Activated CD4-positive, alpha-beta T cell treated with anti-CD3 and anti-CD28 coated beads for 1 hour (primary cell): ENCODE data around the gene PXDN.

Experiments
- DNase-seq: peaks from one replicate; pipeline ENCODE4 v3.0.0-alpha.2; 2020

The PXDN gene

DNA sequence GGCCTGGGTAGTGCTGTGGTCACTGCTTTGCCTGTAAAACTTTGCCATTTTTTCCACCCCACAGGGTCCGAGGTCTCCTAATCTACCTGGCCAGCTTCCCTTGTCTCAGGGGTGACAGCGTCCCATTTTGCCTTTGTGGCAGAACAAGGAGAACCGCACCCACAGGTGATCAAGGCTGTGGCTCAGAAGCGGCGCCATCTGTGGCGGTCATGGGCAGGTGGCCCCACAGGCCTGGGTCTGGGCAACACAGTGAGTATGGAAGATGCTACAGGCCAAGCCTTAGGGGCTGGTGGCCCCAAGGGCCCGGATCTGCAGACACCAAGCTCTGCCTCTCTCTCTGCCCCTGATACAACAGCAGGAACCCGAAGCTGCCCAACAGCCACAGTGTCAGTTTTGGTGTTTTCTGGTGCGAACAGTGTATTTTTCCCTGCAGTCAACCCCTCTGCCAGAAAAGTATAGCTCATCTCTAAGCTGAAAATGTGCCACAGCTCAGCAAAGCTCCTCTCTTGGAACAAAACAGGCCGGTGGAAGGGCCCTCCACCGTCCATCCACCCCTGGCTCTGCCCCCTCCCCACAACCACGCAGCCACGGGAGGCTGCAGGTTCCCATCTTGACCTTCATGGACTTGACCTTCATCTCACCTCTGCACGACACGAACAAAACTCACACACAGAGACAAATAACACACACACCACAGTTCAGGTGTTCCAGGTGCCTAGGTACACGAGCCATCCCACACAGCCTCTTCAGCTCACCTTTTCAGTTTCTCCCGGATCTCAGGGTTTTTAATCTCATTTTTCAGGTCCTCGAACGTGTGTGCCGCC lies 96.7 kb downstream of the PXDN start:
- DNase-seq = no peak

DNA sequence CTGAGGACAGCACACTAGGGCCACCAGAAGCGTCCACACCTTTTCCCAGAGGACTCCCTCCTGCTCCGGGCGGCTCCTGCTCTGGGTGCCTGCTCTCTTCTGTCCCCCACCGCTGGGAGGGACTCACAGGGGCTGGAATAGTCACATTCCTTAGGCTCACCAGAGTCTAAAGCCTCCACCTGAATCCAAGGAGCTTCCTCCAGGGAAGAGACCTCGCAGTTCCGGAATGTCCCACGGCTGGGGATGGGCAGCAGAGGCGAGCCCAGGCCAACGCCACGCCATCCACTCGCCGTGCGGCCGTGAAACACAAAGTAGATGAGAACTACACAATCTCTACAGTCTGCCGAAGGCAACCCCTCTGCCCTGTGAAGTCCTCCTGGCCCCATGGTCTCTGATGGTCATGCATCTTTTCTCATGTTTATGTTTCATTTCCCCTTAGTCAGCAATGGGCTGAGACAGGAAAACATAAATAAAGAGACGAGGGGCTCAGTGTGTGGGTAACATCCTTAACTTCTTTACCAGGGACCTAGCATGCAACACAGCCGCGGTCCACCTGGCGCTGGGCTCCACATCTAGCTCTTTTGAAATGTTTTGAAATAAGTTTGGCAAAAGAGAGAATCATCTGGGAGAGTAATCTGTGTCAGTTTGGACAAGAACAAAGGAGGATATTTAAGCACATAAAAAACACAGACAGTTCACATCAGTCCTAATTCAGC lies 98.4 kb downstream of the PXDN start:
- no peak for DNase-seq

DNA sequence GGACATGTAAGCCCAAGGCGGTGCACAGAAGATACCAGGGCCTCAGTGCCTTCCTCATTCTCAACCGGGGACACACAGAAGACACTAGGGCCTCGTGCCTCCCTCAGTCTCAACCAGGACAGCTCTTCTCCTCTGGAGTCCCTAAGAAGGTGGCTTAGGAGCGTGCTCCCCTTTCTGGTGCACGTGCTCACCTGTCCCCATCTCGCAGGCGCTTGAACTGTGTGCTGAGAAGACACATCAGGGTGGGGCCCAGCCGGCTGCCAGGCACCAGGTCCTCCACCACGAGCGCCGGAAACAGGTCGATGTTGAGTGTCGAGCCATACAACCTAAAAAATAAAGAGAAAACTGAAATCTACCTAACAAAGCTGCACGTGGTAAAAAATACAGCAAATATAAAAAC lies 99.9 kb downstream of the PXDN start:
- DNase-seq = no peak

DNA sequence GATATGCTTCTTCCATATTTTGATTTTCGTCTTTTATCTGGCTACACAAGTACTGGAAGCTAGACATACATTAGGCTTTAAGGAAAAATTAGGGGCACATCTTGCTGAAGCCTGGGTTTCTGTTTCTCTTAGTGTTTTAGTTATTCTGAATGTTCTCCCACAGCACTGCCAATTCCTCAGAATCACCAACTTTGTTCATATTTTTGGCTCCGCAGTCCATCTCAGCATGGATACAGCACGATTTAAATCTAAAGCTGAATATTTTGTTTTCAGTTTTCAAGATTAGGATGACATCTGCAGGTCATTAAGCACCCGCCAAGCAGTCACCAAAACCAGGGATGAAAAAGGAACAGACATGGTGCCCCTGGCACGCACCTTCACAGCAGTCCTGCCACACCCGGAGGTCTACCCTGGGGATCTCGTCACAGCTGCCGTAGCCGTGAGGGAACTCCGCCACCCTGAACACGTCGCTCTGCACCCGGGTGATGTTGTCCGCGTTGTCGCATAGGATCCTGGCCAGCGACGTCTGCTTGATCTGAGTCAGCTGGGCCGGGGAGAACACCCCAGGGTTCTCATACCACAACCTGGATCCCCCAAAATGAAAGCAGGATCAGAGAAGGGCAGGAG lies 101.2 kb downstream of the PXDN start:
- DNase-seq = no peak

DNA sequence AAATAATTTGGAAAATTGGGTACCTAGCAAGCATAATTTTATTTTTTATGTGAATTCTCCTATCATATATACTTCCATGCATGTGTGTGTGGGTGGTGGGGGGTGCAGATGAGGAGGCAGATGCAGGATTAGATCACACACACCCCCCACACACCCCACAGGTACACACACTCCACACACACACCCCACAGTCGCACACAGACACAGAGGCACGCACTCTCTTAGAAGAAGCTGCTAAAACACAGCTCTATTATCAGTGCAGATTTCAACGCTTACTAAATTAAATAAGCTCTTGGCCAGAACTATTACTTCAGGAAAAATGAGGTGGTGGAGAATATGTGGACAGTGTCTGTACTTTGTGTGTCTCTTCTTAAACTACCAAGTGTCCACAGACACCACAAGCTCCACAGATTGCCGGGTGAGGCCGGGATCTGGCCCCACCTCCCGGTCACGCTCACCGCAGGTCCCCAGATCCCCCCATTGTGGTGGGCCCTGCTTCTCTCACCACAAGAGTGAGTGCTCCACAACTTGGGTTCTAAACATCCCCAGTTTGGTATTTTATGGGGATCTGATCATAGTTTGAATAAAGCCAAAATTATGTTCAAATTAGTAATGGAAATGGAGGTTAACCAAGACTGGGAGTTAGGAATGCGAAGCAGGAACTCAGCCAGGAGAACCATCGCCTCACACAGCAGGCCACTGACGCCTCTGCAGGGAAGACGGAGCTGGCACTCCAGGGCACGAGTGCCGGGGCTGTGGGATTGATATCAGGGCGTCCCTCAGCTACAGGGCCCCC lies 102.1 kb downstream of the PXDN start:
- no peak for DNase-seq

DNA sequence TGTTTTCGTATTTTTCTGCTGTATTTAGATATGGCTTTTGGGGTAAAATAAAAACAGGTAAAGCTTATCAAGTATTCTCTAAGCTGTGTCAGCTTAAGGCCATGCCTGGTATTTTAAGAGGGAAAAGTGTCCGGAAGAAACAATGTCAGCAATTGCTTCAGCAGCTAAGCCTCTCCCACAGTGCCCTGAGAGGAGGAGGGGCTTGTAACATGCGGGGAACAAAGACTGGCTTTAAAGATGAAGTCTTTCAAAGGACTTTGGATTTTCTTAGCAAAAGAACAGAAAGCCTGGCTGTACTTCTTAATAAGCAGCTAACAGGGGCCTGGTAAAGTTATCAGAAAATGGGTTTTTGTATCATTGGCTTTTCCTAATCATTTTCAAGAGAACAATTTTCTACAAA lies 102.8 kb downstream of the PXDN start:
- DNase-seq = no peak

DNA sequence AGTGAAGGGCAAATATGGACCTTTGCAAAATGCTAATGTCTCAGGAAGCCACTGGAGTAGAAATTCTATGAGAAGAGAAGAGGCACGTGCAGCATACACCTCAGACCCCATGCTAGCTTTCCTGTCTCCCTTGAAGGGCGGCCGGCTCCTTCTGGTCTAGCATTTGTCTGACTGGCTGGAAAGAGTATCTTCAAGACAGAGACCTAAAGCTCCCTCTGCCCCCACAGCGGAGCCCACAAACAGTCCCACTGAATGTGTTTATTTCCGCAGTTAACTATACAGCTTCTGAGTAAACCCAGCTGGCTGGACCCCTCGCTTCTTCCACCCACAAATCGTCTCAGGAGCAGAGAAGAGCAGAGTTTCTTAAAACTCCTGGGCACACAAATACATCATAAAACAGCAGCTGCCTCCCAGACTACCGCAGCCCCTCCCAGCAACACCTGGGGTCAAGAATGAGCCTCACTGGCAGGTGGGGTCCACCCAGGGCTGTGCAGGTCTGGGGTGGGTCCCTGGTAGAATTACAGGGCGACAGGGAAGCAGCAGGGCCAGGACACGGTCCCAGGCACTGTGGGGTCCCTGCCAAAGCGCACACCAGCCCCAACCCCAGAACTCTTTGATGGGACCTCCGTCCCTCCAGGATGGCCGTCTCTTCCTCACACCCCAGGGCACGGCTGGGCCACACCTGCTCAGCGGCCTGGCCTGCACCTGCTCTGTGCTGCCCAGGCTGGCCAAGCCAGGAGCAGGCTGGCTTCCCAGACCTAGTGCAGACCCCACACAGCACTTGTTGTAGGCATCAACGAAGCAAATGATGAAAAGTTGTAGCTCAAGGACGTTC lies 103.8 kb downstream of the PXDN start:
- no peak for DNase-seq

DNA sequence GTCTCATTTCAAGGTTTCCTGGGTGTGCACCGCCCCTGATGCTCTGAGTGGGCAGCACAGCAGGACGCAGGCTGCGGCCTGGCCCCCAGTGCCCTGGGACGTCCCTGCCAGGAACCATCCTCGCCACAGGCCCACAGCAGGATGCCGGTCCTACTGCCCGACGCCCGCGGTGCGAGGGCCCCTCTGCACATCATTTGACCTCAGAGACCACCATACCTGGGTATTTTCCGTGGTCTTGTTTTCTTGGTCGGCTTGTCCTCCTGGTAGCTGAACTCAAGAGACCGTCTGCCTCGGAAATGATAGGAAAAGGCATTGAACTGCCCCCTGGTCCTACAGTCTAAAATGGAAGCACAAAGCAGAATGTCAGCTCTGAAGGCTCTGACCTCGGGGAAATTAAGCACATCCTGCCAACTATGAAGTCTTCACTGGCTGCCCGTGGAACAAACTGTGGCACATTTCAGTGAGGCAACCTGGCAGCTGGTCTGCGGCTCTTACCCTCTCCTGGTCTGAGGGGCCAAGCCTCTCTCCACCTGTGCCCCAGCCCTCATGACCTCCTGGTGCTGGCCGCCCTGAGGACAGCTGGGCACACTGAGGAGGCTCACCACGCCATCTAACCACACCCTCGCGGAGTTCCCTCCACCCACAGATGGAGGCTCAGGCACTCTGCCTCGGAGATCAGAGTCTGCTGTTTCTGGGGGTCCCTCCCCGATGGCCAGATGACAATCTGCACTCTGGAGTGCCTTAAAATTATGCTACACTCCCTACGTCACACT lies 105.0 kb downstream of the PXDN start:
- DNase-seq = no peak

DNA sequence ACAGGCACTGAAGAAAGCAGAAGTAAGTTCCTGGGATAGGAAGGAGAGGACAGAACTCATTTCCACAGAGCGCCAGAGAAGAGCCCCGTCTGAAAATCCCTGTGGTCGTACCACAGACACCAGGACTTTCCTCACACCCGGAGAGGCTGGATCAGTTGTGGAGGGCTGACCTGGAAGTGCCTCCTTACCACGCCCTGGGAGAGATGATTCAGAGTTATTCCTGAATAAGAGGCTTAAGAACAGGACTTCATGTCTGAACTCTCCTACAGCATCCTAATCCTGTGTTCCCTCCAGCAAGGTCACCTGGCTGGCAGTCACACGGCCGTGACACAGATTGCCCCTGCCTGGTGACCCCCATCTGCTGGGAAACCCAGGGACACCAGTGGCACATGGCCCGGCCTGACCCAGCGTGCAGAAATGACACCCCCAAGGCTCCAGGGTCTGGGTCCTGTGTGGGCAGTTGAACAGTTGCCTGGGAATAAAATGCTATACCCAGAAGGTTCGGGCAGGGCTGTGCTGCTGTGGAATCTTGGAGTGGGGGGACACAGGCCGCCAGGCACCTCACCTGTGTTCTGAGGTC lies 105.9 kb downstream of the PXDN start:
- no peak for DNase-seq

DNA sequence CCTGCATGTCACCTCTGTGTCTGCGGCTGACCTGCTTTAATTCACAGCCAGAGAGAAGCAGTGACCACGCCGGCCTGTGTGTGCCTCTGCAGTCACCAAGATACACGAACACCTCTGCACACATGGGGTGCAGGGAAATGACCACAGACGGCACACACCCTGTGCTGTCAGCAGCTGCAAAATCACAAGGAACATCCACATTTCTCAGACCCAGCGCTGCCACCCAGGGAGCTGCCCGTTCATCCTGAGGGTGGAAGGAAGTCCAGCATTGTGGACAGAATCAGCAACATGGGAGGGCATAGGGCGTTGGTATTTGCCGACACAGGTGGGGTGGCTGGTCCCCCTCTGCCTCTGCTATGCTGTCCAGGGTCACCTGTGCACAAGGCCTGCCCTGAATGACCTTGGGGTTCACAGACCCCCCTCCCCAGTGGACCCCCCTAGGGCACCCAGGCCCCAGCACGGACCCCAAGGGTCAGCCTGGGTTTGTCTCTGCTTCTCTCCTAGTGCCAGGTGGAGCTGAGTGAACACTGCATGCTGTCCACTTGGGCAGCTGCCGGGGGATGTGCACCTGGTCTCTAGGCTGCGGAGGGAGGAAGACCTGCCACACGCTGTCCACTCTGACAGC lies 107.4 kb downstream of the PXDN start:
- no peak for DNase-seq

DNA sequence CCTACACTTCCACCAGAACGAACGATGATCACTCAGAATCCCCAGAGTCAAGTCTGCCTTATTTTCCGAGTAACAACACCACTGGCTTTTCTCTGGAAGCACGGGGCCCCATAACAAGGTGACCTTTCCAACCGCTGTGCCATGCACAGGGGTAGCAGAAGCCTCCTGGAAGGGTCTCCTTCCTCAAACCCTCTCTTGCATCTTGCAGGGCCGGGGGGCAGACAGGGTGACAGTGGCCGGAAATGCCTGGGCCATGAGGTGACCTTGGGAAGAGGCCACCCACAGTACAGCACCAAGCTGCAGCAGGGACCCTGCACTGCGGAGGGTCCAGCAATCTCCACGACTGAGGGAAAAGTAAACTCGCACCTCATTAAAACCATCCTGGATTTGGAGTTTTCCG lies 108.5 kb downstream of the PXDN start:
- no peak for DNase-seq

DNA sequence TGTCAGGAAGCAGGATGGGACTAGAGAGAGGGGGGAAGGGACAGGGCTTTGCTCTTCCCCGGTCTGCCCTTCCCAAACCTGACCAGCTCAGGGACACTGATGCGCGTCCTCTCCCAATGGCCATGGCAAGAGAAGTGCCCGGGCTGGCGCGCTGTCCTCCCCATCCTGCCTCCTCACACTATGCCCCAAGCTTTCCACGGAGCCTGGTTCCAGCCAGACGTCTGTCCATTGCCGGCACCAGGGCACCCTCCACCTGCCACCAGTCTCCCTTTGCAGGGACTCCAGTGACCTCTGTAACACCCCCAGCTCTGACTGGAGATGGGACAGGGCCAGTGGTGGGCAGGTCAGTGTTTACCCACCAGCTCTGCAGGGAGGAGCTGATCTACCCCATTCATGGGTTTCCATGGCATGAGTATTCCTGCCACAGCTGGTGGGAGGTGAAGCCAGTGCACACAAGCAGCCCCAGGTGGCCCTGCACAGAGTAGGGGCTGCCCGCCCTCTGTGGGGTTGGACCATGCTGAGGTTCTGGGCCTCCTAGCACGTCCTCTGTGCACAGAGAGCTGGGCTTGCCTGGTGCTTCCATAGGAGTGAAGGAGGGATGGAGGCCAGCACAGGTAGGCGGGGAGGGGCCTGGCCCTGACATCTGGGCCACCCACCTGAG lies 109.5 kb downstream of the PXDN start:
- no peak for DNase-seq

DNA sequence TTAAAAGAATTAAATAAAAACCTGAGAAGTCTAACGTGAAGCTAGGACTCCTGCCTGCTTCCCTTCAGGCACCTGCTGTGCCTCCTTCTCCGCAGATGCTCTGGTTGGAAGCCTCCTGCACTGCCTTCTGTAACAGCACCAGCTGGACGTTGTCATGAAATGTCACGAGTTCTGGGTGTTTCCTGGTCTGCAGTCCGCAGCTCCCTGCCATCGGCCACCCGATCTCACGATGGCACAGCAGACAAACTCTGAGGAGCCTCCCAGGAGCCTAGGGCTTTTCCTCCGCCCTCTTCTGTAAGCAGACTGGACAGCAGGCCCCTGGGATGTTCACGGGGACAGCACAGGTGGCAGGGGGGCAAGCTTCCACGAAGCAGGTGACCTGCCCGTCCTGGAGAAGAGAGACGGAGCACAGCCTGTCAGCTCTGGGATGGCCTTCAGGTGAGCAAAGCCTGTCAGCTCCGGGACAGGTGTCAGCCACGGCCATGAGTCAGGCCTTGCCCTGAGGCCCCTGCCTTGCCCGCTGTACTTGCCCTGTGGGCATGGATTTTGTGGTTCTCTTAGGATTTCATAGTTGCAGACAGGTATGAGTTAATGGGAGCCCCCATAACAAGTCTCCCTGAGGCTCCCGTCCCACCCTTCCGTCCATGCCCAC lies 110.3 kb downstream of the PXDN start:
- no peak for DNase-seq

DNA sequence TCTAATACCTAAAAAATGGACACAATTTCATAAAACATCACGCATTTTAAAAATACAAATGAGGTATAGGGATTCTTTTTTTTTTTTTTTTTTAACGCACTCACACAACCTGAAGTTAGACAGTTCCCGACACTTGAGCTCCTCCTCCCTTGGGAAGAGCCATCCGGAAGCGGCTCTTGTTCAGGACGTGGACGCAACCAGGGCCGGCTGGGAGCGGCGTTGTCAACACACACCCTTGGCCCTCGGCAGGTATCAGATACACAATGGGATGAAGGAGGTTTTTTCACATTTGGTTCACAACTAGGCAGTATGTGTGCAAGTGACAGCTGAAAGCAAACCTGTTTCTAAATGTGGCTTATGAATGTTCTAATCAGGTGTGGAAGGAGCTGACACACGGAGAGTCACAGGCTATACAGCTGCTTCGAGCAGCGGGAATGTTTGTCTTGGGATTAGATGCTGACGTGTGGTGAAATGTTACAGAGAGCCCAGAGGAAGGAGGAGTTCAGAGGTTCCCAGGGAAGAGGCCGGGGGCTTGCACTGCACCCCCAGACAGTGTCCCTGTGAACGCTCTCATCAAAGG lies 111.1 kb downstream of the PXDN start:
- no peak for DNase-seq

DNA sequence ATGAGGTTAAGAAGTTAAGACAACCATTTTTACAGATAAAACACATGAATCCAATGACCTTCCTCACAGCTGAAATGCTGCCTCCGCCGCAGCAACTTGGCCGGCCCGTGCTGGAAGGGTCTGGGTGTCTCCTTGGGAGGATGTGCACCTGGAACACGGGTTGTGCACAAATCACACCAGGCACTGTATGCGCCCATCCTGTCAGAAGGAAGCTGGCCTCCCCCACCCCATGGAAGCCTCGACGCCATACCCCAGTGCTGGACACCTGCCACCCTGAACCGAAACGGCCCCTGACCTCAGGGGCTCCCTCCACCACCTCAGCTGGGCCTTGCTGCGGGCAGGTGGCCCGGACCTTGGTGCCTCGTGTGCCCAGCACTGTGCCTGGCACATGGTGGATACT lies 111.8 kb downstream of the PXDN start:
- DNase-seq = no peak

DNA sequence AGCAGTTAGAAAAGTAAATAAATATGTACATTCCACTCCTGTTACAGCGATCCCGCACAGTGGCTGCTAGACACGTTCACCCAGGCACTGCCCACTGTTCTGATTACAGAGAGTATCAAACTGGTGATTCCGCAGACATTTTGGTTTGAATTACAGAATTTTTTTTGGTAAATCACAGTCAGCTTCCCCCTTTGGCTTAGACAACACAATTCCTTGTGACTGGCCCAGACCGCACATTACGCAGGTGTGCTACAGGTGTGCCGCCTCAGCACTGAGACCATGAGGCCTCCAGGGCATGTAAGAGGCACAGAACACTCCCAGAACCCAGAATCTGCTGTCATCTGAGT lies 112.3 kb downstream of the PXDN start:
- no peak for DNase-seq

DNA sequence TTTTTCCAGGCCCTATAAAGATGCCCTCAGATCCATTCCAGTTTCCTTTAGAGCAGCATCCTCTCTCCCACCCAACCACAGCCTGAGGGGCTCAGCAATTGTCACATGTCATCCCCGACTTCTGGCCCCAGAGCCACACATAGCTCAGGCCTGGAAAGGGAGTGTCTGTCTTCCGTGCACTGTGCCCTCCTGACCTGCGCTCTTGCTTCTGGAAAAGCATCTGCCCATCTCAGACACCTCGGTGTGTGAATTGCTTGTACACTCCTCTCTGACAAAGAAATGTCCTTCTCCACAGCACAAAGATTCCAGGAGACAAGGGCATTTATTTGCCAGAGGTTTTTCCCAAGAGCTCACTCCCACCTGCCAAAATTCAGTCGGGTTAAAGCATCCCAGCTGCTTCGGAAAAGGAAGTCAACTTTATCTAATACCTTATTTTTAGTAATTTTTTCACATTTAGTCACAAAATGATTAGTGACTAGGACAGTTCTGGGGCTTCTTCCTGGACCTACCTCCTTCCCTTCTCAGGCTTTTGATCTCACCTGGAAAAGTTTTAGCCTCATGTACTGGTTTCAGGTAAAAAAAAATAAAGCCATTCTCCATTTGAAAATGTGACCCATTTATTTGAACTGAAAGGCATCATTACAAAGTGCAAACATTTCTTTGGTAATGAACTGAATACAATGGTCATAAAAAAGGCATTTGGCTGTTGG lies 112.9 kb downstream of the PXDN start:
- no peak for DNase-seq

DNA sequence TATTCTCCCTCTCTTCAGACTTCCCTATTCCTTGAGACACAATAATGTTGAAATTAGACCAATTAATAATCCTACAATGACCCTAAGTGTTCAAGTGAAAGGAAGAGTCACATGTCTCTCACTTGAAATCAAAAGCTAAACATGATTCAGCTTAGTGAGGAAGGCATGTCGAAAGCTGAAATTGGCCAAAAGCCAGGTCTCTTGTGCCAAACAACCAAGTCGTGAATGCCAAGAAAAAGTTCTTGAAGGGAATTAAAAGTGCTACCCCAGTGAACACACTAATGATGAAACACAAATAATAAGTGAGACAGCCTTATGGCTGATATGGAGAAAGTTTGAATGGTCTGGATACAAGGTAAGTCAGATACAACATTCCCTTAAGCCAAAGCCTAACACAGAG lies 115.4 kb downstream of the PXDN start:
- no peak for DNase-seq
